Stimulated activated CD8-positive, alpha-beta memory T cell treated with anti-CD3 and anti-CD28 coated beads, Interleukin-15, amount 100 ng/mL, for 4 hours (primary cell): ENCODE measurements around the gene BRCA1.
"Not testable (repeated sequence)": the region's sequence is repeated elsewhere in the genome, so short reads cannot be mapped to it uniquely, and the experiment has no call there.

Experiments
- DNase-seq, 2 donors: peaks; one replicate each; pipeline ENCODE4 v3.0.0-alpha.2; 2020; ENCODE audit warnings: low read depth in 2 of 2

The BRCA1 gene

DNA sequence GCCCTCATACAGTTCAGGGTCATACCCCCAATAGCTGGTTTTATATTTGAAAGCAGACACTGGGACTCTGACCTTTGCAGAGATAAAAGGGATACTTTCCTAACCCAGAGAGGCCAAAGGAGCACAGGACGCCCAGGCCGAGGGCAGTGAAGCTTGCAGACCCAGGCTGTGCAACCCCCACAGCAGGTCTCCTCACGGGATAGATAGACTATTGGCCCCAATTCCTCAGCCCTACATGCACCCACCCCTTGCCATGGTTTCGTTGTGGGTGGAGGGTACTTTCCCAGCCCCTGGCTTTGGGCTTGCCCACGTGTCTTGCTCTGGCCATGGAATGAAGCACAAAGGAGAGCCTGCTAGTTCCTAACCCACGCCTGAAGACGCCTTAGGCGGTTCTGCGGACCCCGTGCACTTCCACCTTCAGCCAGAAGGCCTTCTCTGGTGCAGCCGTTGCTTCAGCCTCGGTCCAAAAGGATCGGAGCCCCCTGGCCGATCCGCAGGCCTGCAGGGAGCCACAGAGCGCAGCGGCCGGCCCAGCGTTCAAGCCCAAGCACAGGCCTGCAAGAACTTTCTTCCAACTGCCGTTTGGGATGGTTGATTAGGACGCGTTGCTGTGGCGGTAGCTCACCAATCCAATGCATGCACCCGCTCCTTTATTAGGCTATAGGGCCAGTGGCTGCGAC is 9.8 kb upstream of the BRCA1 start:
- no peak for DNase-seq

DNA sequence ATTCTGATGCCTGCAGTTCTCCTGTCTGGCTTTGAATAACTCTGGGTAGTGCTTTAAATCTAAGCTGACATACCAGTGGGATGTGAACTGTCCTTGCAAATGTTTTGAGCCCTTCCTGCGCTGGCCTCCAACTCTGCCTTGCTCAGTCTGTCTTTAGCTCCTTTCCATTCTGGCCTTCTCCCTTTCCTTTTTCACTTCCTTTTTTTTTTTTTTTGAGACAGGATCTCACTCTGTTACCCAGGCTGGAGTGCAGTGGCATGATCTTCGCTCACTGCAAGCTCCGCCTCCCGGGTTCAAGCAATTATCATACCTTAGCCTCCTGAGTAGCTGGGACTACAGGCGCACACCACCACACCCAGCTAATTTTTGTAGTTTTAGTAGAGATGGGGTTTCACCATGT is 8.3 kb upstream of the BRCA1 start:
- DNase-seq = not testable (repeated sequence)

DNA sequence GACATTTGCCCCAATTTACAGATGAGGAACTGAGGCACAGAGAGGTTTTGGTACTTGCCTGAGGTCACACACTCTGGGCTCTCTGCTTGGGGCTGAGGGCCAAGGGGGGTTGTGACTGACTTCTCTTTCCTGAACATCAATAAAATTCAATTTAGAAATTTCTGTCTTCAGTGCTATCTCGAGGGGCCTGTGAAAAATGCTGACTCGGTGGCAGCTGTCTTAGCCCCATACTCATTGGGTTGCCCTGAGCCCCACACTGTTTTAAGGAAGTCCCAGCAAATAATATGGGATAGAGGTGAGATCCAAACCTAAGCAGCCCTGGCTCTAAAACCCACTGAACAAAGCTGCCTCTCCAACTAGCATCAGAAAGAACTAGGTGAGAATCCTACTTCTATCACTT is 7.0 kb upstream of the BRCA1 start:
- no peak for DNase-seq

DNA sequence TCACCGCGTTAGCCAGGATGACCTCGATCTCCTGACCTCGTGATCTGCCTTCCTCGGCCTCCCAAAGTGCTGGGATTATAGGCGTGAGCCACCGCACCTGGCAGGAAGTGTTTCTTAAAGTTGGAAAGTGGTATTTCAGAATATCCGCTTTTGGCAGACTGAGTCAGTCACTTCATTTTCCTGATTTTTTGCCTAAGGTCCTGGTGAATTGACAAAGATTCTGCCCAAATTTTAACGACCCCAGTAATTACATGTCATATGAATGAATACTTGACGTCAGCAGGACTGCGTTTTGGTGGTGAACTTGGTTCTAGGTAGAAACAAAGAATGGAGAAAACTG is 4.5 kb upstream of the BRCA1 start:
- no peak for DNase-seq

DNA sequence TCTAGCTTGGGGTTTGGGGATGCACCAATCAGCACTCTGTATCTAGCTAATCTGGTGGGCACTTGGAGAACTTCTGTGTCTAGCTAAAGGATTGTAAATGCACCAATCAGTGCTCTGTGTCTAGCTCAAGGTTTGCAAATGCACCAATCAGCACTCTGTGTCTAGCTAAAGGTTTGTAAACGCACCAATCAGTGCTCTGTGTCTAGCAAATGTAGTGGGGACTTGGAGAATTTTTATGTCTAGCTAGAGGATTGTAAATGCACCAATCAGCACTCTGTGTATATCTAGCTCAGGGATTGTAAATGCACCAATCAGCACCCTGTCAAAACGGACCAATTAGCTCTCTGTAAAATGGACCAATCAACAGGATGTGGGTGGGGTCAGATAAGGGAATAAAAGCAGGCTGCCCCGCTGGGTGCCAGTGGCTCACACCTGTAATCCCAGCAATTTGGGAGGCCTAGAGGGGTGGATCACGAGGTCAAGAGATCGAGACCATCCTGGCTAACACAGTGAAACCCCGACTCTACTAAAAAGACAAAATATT is 2.2 kb upstream of the BRCA1 start:
- DNase-seq = not testable (repeated sequence)

- no peak for DNase-seq
These were observed 1.7 kb upstream of the BRCA1 start for GRCh38 chr17:43126911-43127290.

- no peak for DNase-seq
These were observed 1.1 kb upstream of the BRCA1 start for GRCh38 chr17:43125967-43126910.

DNA sequence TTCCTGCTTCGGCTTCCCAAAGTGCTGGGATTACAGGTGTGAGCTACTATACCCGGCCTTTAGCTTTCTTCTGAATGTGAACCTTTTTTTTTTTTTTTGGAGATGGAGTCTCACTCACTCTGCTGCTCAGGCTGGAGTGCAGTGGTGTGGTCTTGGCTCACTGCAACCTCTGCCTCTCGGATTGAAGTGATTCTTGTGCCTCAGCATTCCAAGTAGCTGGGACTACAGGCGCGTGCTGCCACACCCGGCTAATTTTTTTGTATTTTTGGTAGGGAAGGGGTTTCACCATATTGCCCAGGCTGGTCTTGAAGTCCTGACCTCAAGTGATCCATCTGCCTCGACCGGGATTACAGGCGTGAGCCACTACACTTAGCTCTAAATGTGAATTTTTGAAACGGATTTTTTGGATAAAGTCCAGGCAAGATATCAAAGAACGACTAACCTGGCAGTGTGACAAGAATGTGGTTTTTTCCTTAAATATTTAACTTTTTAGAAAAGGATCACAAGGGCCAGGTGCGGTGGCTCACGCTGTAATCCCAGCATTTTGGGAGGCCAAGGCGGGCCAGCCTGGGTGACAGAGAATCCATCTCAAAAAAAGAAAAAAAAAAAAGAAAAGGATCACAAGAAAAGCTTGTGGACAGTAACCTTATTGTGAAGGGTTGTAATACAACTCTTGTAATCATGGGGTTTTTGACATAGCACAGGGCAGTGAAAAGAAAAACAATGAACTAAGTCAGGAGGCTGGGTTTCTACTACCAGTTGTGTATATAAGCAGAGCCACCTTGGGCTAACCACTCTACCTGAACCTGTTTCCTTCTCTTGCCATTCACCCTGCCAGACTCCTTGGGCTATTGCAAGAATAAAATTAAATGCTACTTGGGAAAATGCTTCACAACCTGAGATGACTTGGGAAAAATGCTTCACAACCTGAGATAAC is 6.2 kb downstream of the BRCA1 start:
- DNase-seq = no peak

GRCh38 chr17:43114151-43114552 is 11.0 kb downstream of the BRCA1 start:
- no peak for DNase-seq

DNA sequence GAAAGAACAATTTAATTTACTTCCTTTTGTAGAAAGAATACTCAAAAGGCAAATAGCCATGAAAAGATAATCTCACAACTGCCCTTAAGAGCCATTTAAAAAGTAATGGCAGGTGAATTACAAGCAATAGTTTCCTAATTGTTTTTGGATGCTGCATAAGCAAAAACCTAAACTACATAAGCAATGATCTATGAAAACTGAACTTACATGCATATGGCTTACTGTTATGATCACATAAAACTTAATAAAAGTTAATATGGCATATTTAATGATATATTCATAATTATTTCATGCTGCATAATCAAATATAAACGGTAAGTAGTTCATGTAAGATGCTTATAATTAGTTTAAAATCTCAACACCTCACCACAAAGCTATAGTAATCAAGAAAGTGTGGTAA is 18.6 kb downstream of the BRCA1 start:
- DNase-seq = no peak

DNA sequence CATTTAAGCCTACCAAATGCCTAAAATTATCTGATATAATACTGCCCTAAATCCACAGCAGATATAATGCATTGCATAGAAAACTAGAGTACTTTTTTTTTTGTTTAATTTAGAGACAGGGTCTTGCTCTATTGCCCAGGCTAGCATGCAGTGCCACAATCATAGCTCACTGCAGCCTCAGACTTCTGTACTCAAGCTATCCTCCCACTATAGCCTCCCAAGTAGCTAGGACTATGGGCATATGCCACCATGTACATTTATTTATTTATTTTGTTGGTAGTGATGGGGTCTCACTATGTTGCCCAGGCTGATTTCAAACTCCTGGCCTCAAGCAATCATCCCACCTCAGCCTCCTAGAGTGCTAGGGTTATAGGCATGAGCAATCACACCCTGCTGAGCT is 20.0 kb downstream of the BRCA1 start:
- no peak for DNase-seq

DNA sequence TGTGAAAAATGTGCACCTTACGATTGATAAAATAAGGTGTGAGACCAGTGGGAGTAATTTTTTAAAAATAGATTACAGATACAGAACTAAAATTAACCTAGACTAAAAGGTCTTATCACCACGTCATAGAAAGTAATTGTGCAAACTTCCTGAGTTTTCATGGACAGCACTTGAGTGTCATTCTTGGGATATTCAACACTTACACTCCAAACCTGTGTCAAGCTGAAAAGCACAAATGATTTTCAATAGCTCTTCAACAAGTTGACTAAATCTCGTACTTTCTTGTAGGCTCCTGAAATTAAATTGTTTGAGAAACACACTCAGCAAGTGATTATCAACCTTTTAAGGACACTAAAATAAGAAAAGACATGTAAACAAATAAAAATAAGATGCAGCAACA is 20.5 kb downstream of the BRCA1 start:
- no peak for DNase-seq

DNA sequence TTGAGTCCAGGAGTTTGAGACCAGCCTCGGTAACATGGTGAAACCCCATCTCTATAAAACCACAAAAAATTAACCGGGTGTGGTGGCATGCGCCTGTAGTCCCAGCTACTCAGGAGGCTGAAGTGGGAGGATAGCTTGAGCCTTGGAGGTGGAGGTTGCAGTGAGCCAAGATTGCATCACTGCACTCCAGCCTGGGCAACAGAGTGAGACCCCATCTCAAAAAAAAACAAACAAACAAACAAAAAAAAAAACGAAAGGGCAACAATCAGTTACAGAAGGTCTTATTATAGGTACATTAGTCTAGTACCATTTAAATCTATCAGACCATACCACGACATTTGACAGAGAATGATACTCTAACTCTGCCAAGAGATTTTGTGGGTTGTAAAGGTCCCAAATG is 29.8 kb downstream of the BRCA1 start:
- not testable (repeated sequence) for DNase-seq

GRCh38 chr17:43094129-43094835 is 30.9 kb downstream of the BRCA1 start:
- DNase-seq = no peak

- no peak for DNase-seq
These were observed 32.3 kb downstream of the BRCA1 start for GRCh38 chr17:43092901-43093300.

- no peak for DNase-seq
These were observed 35.1 kb downstream of the BRCA1 start for GRCh38 chr17:43090022-43090421.

DNA sequence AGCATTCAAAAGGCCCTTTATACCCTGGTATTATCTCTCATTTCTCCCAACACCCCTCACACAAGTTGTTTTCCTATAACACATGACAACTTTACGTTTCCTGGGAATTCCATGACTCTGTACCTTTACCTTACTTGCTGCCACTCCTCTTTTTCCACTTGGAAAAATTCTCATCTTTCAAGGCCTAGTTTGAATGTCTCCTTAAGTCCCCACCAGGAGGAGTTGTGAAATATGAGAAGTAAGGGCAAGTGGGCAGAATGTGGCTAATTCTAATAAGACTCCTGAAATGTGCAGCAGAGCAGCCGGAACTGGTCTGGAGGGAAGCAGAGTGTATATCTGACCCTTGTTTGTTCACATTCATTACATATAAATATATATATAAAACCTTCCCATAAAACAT is 39.7 kb downstream of the BRCA1 start:
- no peak for DNase-seq

DNA sequence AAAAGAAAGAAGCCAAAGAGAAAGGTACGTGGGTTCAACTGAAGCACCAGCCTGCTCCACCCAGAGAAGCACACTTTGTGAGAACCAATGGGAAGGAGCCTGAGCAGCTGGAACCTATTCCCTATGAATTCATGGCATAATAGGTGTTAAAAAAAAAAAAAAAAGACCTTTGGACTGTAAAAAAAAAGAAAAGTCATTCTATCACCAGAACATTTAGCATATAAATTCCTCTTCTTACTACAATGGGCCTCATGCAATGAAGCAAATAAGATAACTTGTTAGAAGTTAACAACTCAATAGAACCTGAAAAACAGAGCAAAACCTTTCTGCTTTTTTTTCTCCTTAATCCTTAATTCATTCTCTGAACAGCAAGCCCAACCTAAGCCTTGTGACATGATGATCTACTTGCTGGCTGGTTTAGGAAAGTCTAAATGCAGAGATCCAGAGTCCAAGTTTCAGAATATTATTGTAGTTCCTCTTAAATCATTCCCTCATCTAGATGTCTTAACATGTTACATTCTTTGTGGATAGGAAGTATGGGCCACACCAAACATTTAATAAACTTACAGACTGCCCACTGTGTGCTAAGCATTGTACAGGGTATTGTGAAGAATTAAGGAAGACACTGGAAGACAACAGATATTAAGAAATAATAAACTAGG is 45.4 kb downstream of the BRCA1 start:
- no peak for DNase-seq

GRCh38 chr17:43074869-43075268 is 50.3 kb downstream of the BRCA1 start:
- DNase-seq = no peak

DNA sequence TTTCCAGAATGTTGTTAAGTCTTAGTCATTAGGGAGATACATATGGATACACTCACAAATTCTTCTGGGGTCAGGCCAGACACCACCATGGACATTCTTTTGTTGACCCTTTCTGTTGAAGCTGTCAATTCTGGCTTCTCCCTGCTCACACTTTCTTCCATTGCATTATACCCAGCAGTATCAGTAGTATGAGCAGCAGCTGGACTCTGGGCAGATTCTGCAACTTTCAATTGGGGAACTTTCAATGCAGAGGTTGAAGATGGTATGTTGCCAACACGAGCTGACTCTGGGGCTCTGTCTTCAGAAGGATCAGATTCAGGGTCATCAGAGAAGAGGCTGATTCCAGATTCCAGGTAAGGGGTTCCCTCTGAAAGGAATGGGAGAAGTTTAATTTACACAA is 54.3 kb downstream of the BRCA1 start:
- DNase-seq = no peak

GRCh38 chr17:43070257-43070656 is 54.9 kb downstream of the BRCA1 start:
- no peak for DNase-seq
